T47D (cell line): ENCODE data around the gene RBFOX2.

Experiments
- DNase-seq, 2 experiments: peaks; one replicate each; pipeline versions ENCODE4 v3.0.0 to v3.0.0-alpha.2; 2011 to 2012; ENCODE audit warnings: low read depth in 1 of 2, low spot score in 1 of 2
- JUND ChIP-seq: IDR thresholded peaks from 2 replicates; pipeline ENCODE4 v1.6.1; 2012; ENCODE audit warnings: low read depth
- in situ Hi-C: cut with HindIII; loops from 2 replicates; pipeline ENCODE4 v1.10.0; 2016; ENCODE audit warnings: low sequenced_read_pairs, low pct_unique_long_range_greater_than_20kb

Gene RBFOX2

DNA sequence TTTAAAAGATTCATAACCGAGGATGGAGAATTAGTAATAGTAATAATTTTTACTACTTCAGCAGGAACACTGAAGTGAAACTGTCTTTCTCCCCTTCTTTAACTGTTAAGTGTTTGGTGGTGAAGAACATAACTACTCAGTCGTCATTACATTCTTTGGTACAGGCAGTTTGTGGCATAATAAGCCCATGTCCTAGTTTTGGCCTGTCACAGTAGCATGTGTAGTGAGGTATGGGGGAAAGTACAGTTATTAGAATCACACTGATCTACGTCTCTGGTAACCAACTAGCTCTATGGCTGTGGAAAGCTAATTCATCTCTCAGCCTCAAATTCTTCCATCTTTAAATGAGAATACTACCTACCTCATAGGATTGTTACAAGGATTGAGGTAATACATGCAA lies 71.8 kb downstream of the RBFOX2 start:
- in situ Hi-C loops: no loop called here
- TF ChIP-seq JUND: no peak
- DNase-seq: no peak

DNA sequence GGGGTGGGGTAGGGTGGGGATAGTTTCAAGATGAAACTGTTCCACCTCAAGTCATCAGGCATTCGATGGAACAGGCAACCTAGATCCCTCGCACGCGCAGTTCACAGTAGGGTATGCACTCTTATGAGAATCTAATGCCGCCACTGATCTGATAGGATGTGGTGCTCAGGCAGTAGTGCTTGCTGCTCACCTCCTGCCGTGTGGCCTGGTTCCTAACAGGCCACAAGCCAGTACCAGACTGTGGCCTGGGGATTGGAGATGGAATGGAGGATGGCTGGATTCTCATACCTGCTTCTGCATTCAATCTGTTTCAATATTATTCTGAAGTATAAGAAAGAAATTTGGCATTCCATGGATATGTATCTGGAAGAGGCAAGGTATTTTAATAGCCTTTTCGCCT lies 73.1 kb downstream of the RBFOX2 start:
- TF ChIP-seq JUND: no peak
- DNase-seq: no peak
- in situ Hi-C loops: no loop called here

DNA sequence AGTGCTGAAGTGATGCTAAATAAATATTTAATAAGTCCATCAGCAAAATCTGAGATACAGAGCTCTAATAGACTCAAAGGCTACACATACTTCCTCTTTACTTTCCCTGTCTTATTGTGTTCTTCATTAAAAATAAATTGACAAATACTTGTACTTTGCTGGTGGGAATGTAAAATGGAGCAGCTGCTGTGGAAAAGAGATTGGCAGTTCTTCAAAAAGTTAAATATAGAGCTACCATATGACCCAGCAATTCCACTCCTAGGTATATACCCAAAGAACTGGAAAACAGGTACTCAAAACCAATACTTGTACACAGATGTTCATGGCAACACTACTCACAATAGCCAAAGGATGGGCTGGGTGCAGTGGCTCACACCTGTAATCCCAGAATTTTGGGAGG lies 76.0 kb downstream of the RBFOX2 start:
- no peak for DNase-seq
- TF ChIP-seq JUND: no peak
- in situ Hi-C loops: no loop called here

DNA sequence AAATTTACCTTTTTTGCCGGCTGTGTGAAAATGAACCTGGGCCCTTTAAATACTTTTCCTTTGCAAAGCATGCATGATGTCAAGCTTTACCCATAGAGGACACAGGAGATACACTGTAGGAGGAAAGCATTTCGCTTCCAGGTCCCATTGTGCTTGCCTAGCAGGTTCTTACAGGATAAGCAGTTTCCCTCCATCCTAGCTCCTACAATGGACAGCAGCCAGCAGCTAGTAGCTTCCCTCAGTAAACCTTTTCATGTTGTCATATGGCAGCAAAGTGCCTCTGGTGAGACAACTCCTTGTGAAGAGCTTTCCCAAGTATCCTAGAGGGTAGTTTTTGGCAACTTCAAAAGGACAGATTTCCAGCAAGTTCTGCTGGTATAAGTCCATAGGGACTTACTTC lies 78.4 kb downstream of the RBFOX2 start:
- peak; percentile 11 to 70 for DNase-seq
- in situ Hi-C loops: no loop called here
- no peak for TF ChIP-seq JUND

DNA sequence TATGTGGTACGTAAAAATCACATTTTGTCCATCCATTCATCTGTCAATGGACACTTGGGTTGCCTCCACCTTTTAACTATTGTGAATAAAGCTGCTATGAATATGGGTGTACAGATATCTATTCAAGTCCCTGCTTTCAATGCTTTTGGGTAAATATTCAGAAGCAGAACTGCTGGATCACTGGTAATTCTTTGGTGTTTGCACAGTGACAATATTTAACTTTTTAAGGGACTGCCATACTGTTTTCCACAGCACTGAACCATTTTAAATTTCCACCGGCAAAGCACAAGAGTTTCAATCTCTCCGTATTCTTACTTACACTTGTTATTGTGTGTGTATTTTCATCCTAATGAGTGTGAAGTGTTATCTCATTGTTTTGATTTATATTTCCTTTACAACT lies 79.4 kb downstream of the RBFOX2 start:
- in situ Hi-C loops: no loop called here

DNA sequence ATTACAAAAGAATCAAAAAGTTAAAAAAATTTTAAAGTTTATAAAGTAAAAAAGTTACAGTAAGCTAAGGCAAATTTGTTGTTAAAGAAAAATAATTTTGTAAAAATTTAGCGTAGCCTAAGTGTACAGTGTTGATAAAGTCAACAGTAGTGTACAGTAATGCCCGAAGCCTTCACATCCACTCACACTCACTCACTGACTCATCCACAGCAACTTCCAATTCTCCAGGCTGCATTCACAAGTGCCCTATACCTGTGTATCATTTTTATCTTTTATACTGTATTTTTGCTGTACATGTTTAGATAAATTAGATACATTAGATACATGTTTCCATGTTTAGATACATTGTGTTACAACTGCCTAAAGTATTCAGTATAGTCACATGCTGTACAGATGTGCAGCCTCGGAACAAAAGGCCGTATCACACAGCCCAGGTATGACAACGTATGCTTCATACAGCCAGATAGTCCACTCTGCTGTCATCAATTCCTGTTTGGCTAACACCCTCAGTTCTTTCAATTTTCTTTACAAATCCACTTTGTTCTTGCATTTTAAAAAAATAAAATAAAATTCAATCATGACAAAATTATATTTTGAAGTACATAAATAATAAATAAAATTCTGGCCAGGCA lies 80.7 kb downstream of the RBFOX2 start:
- no peak for TF ChIP-seq JUND
- in situ Hi-C loops: no loop called here
- no peak for DNase-seq

More for the DNA sequence above, 79.4 kb downstream of the RBFOX2 start:
- no peak for DNase-seq
- no peak for TF ChIP-seq JUND

DNA sequence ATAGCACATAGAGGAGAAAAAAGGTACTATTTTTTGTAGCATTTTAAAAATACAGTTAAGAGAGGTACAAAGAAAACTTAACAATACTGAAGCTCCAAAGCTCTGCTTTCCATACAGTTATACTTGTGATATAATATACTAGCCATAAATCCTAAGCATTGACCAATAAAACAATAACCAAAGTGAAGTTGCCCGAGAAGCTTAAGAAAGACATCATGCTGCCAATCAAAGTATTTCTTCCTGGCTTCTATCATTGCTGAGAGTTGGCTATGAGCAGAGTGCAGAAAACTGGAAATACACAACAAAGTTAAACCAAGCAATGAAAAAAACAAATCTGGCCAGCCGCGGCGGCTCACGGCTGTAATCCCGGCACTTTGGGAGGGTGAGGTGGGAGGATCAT lies 84.2 kb downstream of the RBFOX2 start:
- no peak for DNase-seq
- in situ Hi-C loops: no loop called here
- no peak for TF ChIP-seq JUND

DNA sequence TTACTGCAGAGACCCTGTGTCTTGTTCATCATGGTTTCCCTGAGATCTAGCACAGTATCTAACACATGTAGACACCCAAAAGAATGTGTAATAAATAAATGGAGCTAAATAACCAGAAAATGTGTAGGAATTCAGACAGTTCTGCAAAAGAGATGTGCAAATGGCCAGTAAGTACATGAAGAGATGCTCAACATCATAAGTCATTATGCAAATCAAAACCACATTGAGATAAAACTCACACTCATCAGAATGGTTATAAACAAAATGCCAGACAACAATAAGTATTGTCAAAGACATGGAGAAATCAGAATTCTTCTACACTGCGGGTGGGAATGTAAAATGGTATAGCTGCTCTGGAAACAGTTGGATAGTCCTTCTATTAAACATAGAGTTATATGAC lies 88.5 kb downstream of the RBFOX2 start:
- in situ Hi-C loops: no loop called here
- TF ChIP-seq JUND: no peak
- no peak for DNase-seq

DNA sequence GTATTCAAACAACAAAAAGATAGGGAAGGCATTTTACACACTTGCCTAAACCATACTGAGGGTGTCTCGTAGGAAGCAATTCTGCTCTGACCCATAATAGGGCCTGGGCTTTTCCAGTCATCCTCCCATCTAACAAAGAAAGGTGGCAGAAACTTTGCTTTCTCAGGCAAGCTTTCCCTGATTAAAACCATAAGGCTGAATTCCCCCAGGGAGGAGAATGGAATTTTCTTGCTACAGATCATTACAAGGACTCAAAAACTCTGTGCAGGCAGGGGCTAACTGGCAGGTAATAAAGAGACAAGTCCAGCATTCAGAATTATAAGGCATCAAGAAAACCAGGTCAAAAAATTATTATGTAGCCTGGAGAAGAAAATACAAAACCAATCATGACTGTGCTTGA lies 90.4 kb downstream of the RBFOX2 start:
- TF ChIP-seq JUND: no peak
- no peak for DNase-seq
- in situ Hi-C loops: no loop called here

DNA sequence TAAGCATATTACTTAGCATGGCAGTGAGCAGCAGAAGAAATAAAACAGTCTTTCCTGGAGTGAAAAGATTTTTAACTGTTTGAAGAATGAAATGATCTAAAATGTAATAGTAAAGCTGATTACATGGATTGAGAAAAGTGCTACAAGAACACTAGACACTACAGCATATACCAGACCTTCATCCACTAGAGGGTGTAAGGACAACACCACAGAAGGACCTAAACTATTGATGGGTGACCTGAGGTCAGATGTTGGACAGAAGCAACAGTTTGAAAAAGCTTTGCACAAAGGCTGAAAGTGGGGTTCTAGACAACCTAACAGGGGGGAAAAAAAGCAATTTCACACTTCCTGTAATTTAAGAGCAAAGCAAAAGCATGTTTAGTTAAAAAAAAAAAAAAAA lies 97.7 kb downstream of the RBFOX2 start:
- in situ Hi-C loops: no loop called here
- DNase-seq: peak; percentile 7 to 78
- no peak for TF ChIP-seq JUND

DNA sequence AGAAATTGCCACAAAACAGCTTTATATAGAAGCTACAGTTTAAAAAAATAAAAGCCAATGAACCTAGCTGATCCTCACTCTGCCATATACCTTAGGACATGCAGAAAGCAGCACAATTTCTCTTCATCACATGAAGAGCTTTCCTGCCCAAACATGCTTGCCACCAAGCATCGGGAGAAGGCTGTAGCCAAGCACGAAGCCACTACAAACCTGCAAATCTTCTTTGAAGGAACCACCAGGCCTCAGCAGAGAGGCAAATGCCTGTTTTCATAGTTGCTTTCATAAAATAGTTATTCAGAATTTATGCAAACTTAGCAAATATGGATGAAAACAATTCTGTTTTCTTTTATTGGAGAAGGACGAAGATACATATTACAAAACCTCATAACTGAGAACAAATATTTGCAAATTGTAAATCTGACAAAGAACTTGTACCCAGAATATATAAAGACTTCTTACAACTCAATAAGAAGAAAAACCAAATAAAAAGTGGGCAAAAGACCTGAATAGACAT lies 100.3 kb downstream of the RBFOX2 start:
- no peak for DNase-seq
- in situ Hi-C loops: no loop called here
- no peak for TF ChIP-seq JUND

DNA sequence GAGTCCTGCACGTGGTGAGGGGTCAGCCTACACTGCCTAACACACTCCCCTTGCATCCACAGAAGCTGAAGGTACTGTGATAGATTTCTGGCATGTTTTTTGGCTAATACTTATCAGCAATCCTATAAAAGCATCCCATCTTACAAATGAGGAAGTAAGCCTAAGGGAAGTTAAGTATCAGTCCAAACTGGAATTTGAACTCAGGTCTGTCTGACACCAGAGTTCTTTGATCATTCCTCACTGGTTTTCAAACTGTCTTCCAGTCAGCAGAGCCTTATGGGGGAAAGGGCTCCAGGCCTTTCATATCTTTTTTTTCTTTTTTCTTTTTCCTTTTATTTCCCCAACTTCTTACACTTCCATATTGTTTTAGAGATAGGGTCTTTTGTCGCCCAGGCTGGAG lies 105.6 kb downstream of the RBFOX2 start:
- DNase-seq: no peak
- no peak for TF ChIP-seq JUND
- in situ Hi-C loops: no loop called here

DNA sequence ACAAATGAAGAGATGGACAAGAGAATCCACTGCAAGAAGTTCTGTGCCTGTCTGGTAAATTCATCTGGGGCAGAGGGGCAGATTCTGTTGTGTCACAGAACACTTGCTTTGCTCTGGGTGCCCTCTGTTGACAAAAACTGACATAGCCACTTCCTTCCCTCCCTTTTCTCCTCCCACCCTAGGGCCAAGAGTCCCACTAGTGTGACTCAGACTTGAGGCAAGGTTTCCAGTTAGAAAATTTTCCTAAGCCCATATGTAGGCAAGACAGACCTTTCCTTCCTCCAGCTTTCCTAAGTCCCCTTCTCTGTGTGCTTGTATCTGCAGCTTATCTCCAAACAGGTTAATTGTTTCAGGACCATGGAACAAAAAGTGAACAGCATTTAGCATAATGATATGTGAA lies 106.8 kb downstream of the RBFOX2 start:
- peak in 1 of 2 experiments; percentile 70 for DNase-seq
- no peak for TF ChIP-seq JUND
- in situ Hi-C loops: no loop called here

DNA sequence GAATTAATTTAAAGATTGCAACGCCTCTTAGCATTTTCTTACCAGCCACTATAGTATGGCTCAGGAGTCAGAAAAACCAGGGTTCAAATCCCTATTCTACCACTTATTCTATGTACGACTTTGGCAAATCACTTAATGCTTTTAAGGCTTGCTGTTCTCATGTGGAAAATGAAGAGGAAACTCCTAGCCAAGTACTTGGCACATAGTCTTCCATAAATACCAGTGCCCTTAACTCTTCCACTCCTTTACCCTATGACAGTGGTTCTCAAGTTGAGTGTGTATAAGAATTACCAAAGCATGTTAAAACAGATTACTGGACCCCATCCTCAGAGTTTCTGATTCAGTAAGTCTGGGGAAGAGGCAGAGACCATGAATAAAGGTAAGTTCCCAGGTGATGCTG lies 107.6 kb downstream of the RBFOX2 start:
- no peak for TF ChIP-seq JUND
- DNase-seq: no peak
- in situ Hi-C loops: no loop called here
